ENCODE measurements around the gene NOVA2. TPM values are rescaled to one million over a fixed set of nuclear protein-coding genes. Genes with fewer than 3 reads are reported as not detected.

NOVA2 gene
- total RNA-seq, 1 donor from 2014 or later = 0.67 TPM

DNA sequence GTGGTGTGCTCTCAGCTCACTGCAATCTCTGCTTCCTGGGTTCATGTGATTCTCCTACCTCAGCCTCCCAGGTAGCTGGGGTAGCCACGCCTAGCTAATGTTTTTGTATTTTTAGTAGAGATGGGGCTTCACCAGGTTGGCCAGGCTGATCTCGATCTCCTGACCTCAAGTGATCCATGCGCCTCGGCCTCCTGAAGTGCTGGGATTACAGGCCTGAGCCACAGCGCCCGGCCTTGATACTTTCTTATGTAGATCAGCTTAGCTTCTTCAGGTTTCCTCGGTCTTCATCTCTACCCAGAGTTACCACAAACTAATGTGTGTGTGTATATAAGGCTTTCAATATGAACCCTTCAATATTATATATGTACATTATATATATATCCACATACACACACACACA is 11.7 kb upstream of the NOVA2 start:
- H3K4me3 Mint-ChIP-seq = no peak overlapping the region
- H3K27me3 Mint-ChIP-seq (ENCODE audit: low read depth) = peaks cover 52% of the 10 kb centered on the region
- H3K27ac Mint-ChIP-seq = no peak overlapping the region
- no peaks in the 10 kb centered on the region for H3K4me1 Mint-ChIP-seq
- TF ChIP-seq, protein P1, sequence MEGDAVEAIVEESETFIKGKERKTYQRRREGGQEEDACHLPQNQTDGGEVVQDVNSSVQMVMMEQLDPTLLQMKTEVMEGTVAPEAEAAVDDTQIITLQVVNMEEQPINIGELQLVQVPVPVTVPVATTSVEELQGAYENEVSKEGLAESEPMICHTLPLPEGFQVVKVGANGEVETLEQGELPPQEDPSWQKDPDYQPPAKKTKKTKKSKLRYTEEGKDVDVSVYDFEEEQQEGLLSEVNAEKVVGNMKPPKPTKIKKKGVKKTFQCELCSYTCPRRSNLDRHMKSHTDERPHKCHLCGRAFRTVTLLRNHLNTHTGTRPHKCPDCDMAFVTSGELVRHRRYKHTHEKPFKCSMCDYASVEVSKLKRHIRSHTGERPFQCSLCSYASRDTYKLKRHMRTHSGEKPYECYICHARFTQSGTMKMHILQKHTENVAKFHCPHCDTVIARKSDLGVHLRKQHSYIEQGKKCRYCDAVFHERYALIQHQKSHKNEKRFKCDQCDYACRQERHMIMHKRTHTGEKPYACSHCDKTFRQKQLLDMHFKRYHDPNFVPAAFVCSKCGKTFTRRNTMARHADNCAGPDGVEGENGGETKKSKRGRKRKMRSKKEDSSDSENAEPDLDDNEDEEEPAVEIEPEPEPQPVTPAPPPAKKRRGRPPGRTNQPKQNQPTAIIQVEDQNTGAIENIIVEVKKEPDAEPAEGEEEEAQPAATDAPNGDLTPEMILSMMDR (IDR thresholded peaks at IDR 0.05; ENCODE audit: unreplicated experiment) = no peak
- H3K9me3 Mint-ChIP-seq = peaks cover 4% of the 10 kb centered on the region
- no peaks in the 10 kb centered on the region for H3K36me3 Mint-ChIP-seq
- DNase-seq (ENCODE audit: low spot score in 2 of 2, unreplicated experiment in 2 of 2) = no peak

GRCh38 chr19:45981350-45981749 is 7.7 kb upstream of the NOVA2 start:
- TF ChIP-seq, protein P1 (IDR thresholded peaks at IDR 0.05; ENCODE audit: unreplicated experiment) = no peak
- DNase-seq (ENCODE audit: low spot score in 2 of 2, unreplicated experiment in 2 of 2) = no peak
- peaks cover 4% of the 10 kb centered on the region for H3K9me3 Mint-ChIP-seq
- H3K27ac Mint-ChIP-seq = no peak overlapping the region
- H3K36me3 Mint-ChIP-seq = no peaks in the 10 kb centered on the region
- H3K4me1 Mint-ChIP-seq = no peaks in the 10 kb centered on the region
- H3K27me3 Mint-ChIP-seq (ENCODE audit: low read depth) = peaks cover 58% of the 10 kb centered on the region
- no peak overlapping the region for H3K4me3 Mint-ChIP-seq

- Mint-ChIP-seq H3K4me3 (no peak overlapping the region), H3K4me1 (no peaks in the 10 kb centered on the region), H3K27ac (no peak overlapping the region), H3K9me3 (no peaks in the 10 kb centered on the region), H3K27me3 (ENCODE audit: low read depth) (peaks cover 77% of the 10 kb centered on the region), H3K36me3 (no peaks in the 10 kb centered on the region)
- TF ChIP-seq, protein P1 (IDR thresholded peaks at IDR 0.05; ENCODE audit: unreplicated experiment) = no peak
- no peak for DNase-seq (ENCODE audit: low spot score in 2 of 2, unreplicated experiment in 2 of 2)
Observed at GRCh38 chr19:45978156-45978555, 4.5 kb upstream of the NOVA2 start.

- H3K4me1 Mint-ChIP-seq = peaks cover 4% of the 10 kb centered on the region
- TF ChIP-seq, protein P1 (IDR thresholded peaks at IDR 0.05; ENCODE audit: unreplicated experiment) = no peak
- no peaks in the 10 kb centered on the region for H3K36me3 Mint-ChIP-seq
- no peak for DNase-seq (ENCODE audit: low spot score in 2 of 2, unreplicated experiment in 2 of 2)
- no peak overlapping the region for H3K27ac Mint-ChIP-seq
- no peaks in the 10 kb centered on the region for H3K9me3 Mint-ChIP-seq
- H3K27me3 Mint-ChIP-seq (ENCODE audit: low read depth) = peaks cover 78% of the 10 kb centered on the region
- H3K4me3 Mint-ChIP-seq = no peak overlapping the region
Observed at GRCh38 chr19:45976178-45976577, 2.5 kb upstream of the NOVA2 start.

- TF ChIP-seq, protein P1 (IDR thresholded peaks at IDR 0.05; ENCODE audit: unreplicated experiment) = no peak
Observed at GRCh38 chr19:45975306-45976070, 1.8 kb upstream of the NOVA2 start.

More at GRCh38 chr19:45975306-45976070, 1.8 kb upstream of the NOVA2 start:
- H3K27me3 Mint-ChIP-seq (ENCODE audit: low read depth) = peaks cover 80% of the 10 kb centered on the region
- peaks cover 4% of the 10 kb centered on the region for H3K4me1 Mint-ChIP-seq
- H3K36me3 Mint-ChIP-seq = no peaks in the 10 kb centered on the region
- DNase-seq (ENCODE audit: low spot score in 2 of 2, unreplicated experiment in 2 of 2) = no peak
- H3K9me3 Mint-ChIP-seq = no peaks in the 10 kb centered on the region
- H3K4me3 Mint-ChIP-seq = no peak overlapping the region
- no peak overlapping the region for H3K27ac Mint-ChIP-seq

All from mesothelial cell of epicardium (in vitro differentiated cells).